GM18505 (cell line): ENCODE measurements around the gene LMTK3.

Experiments used
- ATAC-seq: cut with Tn5 transposase; IDR thresholded peaks from one replicate; pipeline ENCODE4 v1.9.1; 2021; ENCODE audit not compliant: unreplicated experiment
- POLR2A ChIP-seq: IDR thresholded peaks from 4 replicates; pipeline ENCODE4 v1.6.1; 2011; ENCODE audit warnings: borderline replicate concordance; ENCODE audit not compliant: insufficient read depth, insufficient read length; ENCODE audit errors: extremely low read depth

LMTK3 gene

GRCh38 chr19:48511800-48512503, at the start of gene LMTK3:
LMTK3 (minus strand) TSS chr19:48511835; CDS start chr19:48511576, 259 bp downstream.
- TF ChIP-seq POLR2A, result no peak
- ATAC-seq, result no peak

GRCh38 chr19:48561412-48561811, 49.8 kb upstream of the LMTK3 start:
- TF ChIP-seq POLR2A, result no peak
- ATAC-seq, result no peak

DNA sequence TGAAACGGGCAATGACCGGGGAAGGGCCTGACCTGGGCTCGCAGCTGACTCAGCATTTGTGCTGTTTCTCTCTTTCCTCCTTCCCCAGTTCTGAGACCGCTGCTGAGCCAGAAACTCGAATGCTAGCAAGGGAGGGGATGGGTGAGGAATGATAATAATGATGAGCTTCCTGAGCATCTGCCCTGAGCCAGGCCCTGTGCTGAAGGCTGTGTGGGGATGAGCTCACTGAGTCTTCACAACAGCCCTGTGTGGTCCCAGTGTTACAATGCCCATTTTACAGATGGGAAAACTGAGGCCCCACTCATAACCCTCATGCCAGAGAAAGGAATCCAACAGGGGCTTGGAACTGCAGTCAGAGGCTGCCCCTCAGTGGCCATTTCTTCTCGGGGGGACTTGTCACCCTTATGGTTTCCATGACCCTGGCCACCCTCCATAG, 48.5 kb upstream of the LMTK3 start:
- no peak for ATAC-seq
- TF ChIP-seq POLR2A, result no peak

DNA sequence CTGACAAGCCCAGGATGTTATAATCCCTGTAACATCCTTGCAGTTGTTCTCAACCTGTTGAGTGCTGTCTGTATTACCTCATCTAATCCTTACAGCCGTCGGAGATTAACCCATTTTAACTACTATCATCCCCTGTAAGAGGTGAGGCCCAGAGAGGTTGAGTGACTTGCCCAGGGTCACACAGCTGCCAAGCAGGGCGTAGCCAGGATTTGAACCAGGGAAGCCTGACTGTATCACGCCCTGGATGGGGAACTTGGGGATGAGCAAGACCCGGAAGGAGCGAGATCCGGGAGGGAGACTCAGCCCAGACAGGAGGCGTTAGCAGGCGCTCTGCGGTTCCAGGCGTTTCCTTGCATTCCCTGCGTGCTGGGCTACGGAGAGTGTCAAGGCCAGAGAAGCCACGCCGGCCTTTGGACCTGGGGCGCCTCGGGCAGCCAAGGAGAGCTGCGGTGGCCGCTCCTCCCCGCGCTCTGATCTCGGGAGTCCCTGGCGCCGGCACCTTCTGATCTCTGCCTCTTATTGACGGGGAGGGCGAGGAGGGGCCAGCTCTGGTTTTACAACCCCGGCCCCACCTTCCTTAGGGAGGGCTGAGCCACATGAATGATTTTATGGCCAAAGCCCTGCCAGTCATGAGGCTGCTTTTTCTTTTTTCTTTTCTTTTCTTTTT, 46.5 kb upstream of the LMTK3 start:
- no peak for TF ChIP-seq POLR2A
- no peak for ATAC-seq

- no peak for ATAC-seq
- TF ChIP-seq POLR2A, result no peak
Observed at GRCh38 chr19:48556825-48557224, 45.2 kb upstream of the LMTK3 start.

GRCh38 chr19:48556163-48556562, 44.5 kb upstream of the LMTK3 start:
- ATAC-seq, result no peak
- no peak for TF ChIP-seq POLR2A

DNA sequence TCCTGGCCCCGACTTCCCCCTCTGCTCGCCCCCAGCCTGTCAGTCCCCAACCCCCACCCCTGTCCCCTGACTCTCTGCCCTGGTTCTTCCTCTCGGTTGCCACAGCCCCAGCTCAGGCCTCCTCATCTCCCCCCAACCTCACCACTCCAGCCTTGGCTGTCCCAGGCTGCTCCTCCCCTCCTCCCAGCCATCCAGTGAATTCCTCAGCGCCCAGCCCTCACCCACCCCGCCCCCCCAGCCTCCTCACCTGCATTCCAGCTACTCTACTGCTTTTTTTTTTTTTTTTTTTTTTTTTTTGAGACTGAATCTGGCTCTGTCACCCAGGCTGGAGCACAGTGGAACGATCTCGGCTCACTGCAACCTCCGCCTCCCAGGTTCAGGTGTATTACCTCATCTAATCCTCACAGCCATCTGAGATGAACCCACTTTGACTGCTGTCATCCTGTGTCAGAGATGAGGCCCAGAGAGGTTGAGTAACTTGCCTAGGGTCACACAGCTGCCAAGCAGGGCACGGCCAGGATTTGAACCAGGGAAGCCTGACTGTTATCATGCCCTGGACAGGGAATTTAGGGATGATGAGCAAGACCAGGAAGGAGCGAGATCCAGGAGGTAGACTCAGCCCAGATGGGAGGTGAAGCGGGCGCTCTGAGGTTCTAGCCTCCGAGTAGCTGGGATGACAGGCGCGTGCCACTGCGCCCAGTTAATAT, 42.9 kb upstream of the LMTK3 start:
- no peak for TF ChIP-seq POLR2A
- ATAC-seq, result no peak

GRCh38 chr19:48553676-48554384, 42.2 kb upstream of the LMTK3 start:
- ATAC-seq, result no peak
- no peak for TF ChIP-seq POLR2A

DNA sequence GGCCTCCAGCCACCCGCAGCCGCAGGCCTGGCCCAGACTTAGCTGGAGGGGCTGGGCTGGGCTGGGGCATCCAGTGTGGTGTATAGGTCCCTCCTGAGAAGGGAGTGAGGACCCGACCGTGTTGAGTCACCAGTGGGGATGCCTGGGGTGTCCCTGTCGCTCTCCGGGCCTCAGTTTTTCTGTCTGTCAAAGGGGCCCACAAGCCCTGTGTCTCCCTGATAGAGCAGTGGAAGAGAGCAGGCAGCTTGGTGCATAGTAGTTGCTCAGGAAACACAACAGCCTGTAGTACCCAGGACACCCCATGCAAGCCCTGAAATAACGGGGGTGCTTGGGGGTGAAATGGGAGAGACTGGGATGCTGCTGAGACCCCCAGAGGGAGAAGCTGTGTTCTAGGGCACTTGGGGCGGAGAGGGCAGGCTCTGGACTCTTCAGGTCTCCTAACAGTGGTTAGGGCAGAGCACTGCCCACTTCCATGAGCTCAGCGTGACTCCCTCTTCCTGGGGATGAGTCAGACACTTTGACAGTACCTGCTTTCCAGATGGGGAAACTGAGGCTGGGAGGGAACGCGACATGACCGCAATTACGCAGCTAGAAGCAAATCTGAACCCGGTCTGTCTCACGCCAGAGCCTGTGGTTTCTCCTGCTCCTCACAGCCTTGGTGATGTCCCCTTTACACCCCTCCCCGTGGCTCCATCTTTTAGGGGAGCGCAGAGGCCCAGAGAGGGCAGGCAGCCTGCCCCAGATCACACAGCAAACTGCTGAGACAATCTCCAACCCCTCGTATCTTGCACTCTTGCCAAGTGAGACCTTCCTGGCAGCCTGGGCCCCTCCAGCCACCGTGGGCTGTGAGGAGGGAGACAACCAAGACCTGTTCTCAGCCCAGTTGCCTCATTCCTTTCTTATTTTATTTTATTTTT, 41.0 kb upstream of the LMTK3 start:
- no peak for ATAC-seq
- no peak for TF ChIP-seq POLR2A

DNA sequence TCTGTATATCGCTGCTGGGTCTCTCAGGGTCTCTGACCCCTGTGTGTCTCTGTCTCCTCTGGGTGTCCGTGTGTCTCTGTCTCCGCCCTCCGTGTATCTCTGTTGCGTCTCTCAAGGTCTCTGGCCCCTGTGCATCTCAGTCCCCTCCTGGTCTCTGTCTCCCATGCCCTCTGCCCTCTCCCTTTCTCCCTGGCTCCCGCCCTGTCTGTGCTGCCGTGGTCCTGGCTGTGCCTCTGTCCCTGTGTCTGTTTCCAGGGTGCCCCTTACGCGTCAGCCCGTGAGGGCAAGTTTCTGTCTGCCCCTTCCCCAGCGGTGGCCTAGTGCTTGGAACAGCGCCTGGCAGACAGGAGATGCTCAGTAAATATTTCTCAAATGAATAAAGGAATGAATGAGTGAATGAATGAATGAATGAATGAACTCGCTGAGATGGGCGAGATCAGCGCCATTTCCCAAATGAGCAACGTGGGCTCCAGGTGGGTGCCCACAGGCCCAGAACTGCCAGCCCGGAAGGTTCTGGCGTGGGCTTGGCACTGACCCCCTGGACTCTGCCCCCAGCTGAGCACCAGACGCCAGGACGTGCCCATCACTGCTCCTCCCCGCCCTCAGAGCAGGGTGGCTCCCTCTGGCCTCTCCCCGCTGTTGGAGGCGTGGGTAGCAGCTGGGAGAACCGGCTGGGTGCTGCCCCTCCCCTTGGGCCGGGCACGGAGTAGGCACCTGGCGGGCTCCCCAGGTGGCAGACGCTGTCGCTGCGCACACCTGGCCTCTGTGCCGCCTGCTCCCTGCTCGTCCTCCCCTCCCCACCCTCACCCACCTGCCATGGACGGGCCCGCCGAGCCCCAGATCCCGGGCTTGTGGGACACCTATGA, 40.0 kb upstream of the LMTK3 start, which contains the start of gene SULT2B1:
Gene SULT2B1 (plus strand): TSS at position 736 of the 866 bp plus-strand sequence. CDS start 81 bp downstream, at position 817.
- TF ChIP-seq POLR2A, result no peak
- ATAC-seq, result no peak

DNA sequence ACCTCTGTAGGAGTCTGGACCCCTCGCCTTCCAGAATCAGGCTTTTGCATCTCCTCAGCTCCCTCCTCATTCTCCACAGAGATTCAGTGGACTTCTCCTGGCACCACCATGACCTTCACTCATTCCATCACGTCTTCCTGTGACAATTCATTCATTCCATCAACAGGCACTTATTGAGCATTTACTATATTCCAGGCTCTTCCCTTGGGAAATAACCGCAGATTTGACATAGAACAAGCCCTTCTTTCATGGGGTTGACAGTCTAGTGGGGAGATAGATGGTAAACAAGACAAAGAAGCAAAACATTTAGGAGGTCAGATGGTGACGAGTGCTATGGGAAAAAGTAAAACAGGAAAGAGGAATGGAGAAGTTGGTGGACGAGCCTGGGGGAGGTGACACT, 37.7 kb upstream of the LMTK3 start:
- no peak for TF ChIP-seq POLR2A

GRCh38 chr19:48548253-48548911, 36.7 kb upstream of the LMTK3 start:
- TF ChIP-seq POLR2A, result no peak
- no peak for ATAC-seq

More for the DNA sequence above, 37.7 kb upstream of the LMTK3 start:
- ATAC-seq, result no peak
